SJCRH30 (cell line): ENCODE data around the gene ZNF614. TPM values are rescaled to one million over a fixed set of nuclear protein-coding genes. Genes with fewer than 3 reads are reported as not detected.

Source experiments
- DNase-seq, 2 experiments: peaks; one replicate each; pipeline ENCODE4 v3.0.0-alpha.2; 2015 to 2020
- H3K27ac ChIP-seq: fragments of 250-450 bp; sonication (Bioruptor Pico); 2 replicates; pipeline ENCODE4 v1.5.1; 2020; ENCODE audit warnings: mild to moderate bottlenecking, moderate library complexity
- H3K27me3 ChIP-seq: fragments of 250-450 bp; sonication (Bioruptor Pico); 2 replicates; pipeline ENCODE4 v1.5.1; 2020; ENCODE audit warnings: mild to moderate bottlenecking, moderate library complexity
- H3K36me3 ChIP-seq: fragments of 250-450 bp; sonication (Bioruptor Pico); 2 replicates; pipeline ENCODE4 v1.5.1; 2020; ENCODE audit warnings: mild to moderate bottlenecking, moderate library complexity
- H3K4me1 ChIP-seq: fragments of 250-450 bp; sonication (Bioruptor Pico); 2 replicates; pipeline ENCODE4 v1.5.1; 2020; ENCODE audit warnings: mild to moderate bottlenecking, moderate library complexity
- H3K4me3 ChIP-seq: fragments of 250-450 bp; sonication (Bioruptor Pico); 2 replicates; pipeline ENCODE4 v1.5.1; 2020; ENCODE audit warnings: mild to moderate bottlenecking, moderate library complexity
- H3K9me3 ChIP-seq: fragments of 250-450 bp; sonication (Bioruptor Pico); replicated peaks from 2 replicates; pipeline ENCODE4 v1.5.1; 2020; ENCODE audit warnings: mild to moderate bottlenecking, moderate library complexity
- total RNA-seq: library from RNA; depleted of rRNA; stranded (reverse); fragments of >200 nt; shearing (Covaris generic); gene quantifications from 2 replicates; pipeline ENCODE4 v1.2.3, GENCODE V29; 2014; rRNA removed

The ZNF614 gene
- total RNA-seq, 1 experiment from 2014 or later, result 22.3 TPM

DNA sequence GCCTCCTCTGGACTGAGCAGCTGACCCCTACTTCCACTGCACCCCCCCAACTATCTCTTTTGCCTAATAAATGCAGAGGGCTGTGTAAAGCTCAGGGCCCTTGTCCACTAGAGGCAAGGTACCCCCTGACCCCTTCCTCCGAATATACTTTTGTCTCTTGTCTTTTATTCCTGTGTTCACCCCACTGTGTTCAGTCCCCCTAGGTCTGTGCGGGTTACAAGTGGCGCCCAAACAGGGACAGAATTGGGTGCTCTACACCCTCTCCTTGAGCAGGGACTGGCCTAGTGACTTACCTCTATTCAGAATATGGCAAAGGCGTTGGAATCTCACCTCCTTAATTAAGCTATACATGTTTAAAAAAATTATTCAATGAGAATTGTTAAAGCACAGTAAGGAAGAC lies 56.6 kb downstream of the ZNF614 start:
- no peak overlapping the region for H3K4me3 ChIP-seq
- H3K27ac ChIP-seq, result no peak overlapping the region
- peaks cover 54% of the 10 kb centered on the region for H3K36me3 ChIP-seq
- peaks cover 37% of the 10 kb centered on the region for H3K9me3 ChIP-seq
- no peaks in the 10 kb centered on the region for H3K27me3 ChIP-seq
- H3K4me1 ChIP-seq, result no peaks in the 10 kb centered on the region
- peak; percentile 41 to 42 for DNase-seq

DNA sequence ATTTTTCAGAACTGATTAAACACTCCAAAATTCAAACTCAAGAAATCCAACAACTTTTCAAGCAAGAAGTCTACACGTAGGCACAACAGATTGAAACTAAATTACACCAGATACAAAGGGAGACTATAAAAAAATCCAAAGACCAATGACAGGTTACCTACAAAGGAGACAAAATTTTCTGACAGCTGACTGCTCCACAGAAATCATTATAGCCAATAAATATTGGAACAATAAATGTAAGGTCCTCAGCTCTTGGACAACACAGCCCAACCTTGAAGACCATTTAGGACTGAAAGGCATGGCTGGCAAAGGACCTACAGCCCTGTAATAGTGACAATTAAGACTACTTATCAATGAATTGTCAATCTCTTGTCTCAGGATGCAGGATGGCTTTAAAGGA lies 57.5 kb downstream of the ZNF614 start:
- H3K36me3 ChIP-seq, result peaks cover 62% of the 10 kb centered on the region
- no peaks in the 10 kb centered on the region for H3K4me1 ChIP-seq
- no peak overlapping the region for H3K27ac ChIP-seq
- DNase-seq, result no peak
- no peak overlapping the region for H3K4me3 ChIP-seq
- H3K9me3 ChIP-seq, result peaks cover 40% of the 10 kb centered on the region
- no peaks in the 10 kb centered on the region for H3K27me3 ChIP-seq

DNA sequence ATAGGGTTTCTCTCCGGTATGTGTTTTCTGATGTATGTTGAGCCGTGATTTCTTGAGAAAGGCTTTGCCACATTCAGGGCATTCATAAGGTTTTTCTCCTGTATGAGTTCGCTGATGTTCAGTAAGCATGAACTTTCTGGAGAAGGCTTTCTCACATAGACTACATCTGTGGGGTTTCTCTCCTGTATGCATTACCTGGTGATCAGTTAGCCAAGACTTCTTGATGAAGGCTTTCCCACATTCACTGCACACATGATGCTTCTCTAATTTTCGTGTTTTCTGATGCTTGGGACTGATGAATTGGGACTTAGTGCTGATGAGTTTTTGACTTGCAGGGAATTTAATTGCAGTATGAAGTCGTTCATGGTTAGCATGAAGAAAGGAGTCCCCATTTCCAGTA lies 62.6 kb downstream of the ZNF614 start:
- Histone ChIP-seq H3K4me1 (no peaks in the 10 kb centered on the region), H3K27me3 (no peaks in the 10 kb centered on the region), H3K9me3 (peaks cover 11% of the 10 kb centered on the region), H3K4me3 (no peak overlapping the region), H3K36me3 (peaks cover 52% of the 10 kb centered on the region), H3K27ac (no peak overlapping the region)
- DNase-seq, result no peak

Other genes starting within 250 kb of the ZNF614 start
- not detected in 2 replicates for gene FPR3, start 233.2 kb downstream of the ZNF614 start, total RNA-seq
- gene ZNF577, start 140.4 kb downstream of the ZNF614 start, total RNA-seq, result 10.0 and 10.8 TPM in 2 replicates
- 22.0 and 22.1 TPM in 2 replicates for gene ZNF649, start 123.4 kb downstream of the ZNF614 start, total RNA-seq
- gene ZNF613, start 100.9 kb downstream of the ZNF614 start, total RNA-seq, result 4.6 and 5.3 TPM in 2 replicates
- gene ZNF350, start 41.5 kb downstream of the ZNF614 start, total RNA-seq, result 6.1 and 7.3 TPM in 2 replicates
- gene ZNF615, start 20.2 kb downstream of the ZNF614 start, total RNA-seq, result 10.4 and 11.4 TPM in 2 replicates
- 8.6 and 10.0 TPM in 2 replicates for gene ZNF432, start 20.5 kb upstream of the ZNF614 start, total RNA-seq
- gene ZNF841, start 67.4 kb upstream of the ZNF614 start, total RNA-seq, result 11.1 and 13.5 TPM in 2 replicates
- 10.8 and 13.0 TPM in 2 replicates for gene ZNF616, start 111.6 kb upstream of the ZNF614 start, total RNA-seq
- 4.9 and 5.9 TPM in 2 replicates for gene ZNF836, start 143.2 kb upstream of the ZNF614 start, total RNA-seq
- 175 and 190 TPM in 2 replicates for gene PPP2R1A, start 161.7 kb upstream of the ZNF614 start, total RNA-seq
- 19.1 and 23.4 TPM in 2 replicates for gene ZNF766, start 241.2 kb upstream of the ZNF614 start, total RNA-seq